Hepatocyte (in vitro differentiated cells): ENCODE results near the gene DNAH11.

ENCODE experiments used
- EZH2 ChIP-seq: fragments of 200-600 bp; sonication (generic); IDR thresholded peaks from 2 replicates; pipeline ENCODE4 v1.6.1; 2016; ENCODE audit warnings: antibody characterized with exemption, mild to moderate bottlenecking, borderline replicate concordance
- EZH2phosphoT487 ChIP-seq: fragments of 200-600 bp; sonication (generic); IDR thresholded peaks from one replicate; pipeline ENCODE4 v1.6.1; 2018; ENCODE audit warnings: antibody characterized with exemption, mild to moderate bottlenecking, low read depth, moderate library complexity; ENCODE audit not compliant: unreplicated experiment, severe bottlenecking
- TF ChIP-seq, protein P1 (sequence below): fragments of 200-600 bp; sonication (generic); IDR thresholded peaks from 2 replicates; pipeline ENCODE4 v1.5.1; 2016; ENCODE audit warnings: antibody characterized with exemption, mild to moderate bottlenecking; ENCODE audit not compliant: poor library complexity

DNA sequence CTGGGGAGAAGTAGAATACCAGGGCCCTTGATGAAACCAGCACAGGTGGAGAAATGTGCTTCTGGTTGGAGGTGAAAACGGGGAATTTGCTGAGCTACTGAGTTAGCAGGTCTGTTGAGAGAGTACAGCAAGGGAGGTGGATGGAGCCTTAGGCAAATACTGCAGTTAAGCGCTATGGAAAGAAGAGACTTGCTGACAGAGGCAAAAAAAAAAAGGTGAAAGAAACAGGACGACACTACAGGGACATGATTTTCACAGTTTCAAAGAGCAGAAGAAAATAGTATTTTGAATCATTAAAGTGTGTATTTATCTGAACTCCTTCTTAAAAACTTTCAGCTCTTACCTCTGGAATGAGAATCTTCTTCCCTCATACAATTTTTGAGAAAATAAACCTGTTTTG is 159.5 kb downstream of the DNAH11 start:
- TF ChIP-seq, protein P1, sequence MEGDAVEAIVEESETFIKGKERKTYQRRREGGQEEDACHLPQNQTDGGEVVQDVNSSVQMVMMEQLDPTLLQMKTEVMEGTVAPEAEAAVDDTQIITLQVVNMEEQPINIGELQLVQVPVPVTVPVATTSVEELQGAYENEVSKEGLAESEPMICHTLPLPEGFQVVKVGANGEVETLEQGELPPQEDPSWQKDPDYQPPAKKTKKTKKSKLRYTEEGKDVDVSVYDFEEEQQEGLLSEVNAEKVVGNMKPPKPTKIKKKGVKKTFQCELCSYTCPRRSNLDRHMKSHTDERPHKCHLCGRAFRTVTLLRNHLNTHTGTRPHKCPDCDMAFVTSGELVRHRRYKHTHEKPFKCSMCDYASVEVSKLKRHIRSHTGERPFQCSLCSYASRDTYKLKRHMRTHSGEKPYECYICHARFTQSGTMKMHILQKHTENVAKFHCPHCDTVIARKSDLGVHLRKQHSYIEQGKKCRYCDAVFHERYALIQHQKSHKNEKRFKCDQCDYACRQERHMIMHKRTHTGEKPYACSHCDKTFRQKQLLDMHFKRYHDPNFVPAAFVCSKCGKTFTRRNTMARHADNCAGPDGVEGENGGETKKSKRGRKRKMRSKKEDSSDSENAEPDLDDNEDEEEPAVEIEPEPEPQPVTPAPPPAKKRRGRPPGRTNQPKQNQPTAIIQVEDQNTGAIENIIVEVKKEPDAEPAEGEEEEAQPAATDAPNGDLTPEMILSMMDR, result no peak
- no peak for TF ChIP-seq EZH2
- no peak for TF ChIP-seq EZH2phosphoT487
